Stimulated activated CD8-positive, alpha-beta memory T cell treated with anti-CD3 and anti-CD28 coated beads, Interleukin-12 subunit alpha, Interleukin-12 subunit beta, amount 100 ng/mL, for 4 hours (primary cell): ENCODE results near the gene SLC28A1.

Source experiments
- DNase-seq: peaks from one replicate; pipeline ENCODE4 v3.0.0-alpha.2; 2020; ENCODE audit warnings: low read depth

Gene SLC28A1

DNA sequence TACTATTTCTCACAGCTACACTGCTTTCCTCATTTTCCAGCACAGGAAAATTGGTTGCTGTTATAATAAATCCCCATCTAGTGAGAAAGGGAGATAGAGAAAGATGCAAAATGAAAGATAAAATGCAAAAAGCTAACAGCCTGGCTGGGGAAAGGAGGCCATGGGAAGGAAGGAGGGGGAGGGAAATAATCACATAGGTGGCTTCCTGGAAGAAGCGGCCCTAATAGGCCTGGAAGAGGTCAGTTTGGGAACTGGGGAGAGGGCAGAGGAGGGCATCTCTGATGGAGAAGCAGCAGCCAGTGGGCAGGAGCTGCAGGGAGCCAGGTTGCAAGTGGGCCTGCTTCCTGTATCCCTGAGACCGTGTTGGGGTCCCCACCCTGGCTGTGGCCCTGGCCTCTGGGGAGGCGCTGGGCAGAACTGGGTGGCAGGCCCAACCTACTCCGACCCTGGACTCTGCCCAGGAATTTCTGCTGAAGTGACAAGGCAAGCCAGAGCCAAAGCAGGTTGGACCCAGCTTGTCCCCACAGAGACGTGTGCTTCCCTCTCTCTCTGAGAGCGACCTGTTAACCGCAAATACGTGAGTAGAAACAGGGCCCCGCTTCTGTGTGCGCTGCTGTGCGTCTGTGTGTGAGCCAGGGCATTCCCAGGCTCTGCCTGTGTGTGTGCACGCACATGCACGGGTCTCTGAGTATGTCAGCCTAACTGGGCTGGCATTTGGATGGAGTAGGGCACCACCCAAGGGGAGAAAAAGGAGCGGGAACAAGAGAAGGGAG, 1.9 kb downstream of the SLC28A1 start:
- no peak for DNase-seq

DNA sequence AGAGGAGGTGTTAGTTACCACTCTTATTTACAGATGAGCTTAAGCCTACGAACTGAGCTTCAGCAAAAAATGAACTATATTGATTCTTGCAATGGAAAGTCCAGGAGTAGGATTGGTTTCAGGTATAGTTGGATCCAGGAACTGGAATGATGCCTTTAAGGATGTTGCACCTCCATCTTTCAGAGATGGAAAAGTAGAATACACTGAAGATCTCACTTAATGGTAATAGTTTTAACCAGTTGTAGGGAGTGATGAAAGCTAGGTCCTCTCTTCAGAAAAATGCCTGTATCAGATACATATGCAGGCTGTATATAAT, 2.5 kb downstream of the SLC28A1 start:
- no peak for DNase-seq

- no peak for DNase-seq
Observed at GRCh38 chr15:84887938-84888337, 3.5 kb downstream of the SLC28A1 start.

GRCh38 chr15:84888639-84889038, 4.2 kb downstream of the SLC28A1 start:
- DNase-seq, result no peak

GRCh38 chr15:84889313-84889990, 5.0 kb downstream of the SLC28A1 start:
- DNase-seq, result no peak

GRCh38 chr15:84889991-84890669, 5.7 kb downstream of the SLC28A1 start:
- no peak for DNase-seq

DNA sequence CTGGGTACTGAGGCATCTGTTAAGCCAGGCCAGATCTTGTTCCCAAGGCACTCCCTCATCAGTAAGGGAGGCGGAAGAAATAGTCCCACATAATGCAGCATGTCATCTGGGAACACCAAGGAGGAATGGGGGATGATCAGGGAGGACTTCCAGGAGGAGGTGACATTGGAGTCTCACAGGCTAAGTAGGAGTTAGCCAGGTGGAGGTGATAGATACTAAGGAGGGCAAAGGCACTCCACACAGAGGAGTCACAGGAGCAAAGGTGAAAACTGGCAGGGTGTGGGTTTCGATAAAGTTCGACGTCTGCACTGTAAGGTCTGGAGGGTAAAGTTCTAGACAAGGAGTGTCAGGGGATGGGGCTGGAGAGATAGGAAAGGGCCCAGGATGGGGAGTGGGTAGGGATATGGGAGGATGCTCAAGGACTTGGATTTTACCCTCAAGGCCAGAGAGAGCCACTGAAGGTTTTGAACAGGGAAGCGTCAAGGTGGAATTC, 6.3 kb downstream of the SLC28A1 start:
- no peak for DNase-seq

- DNase-seq, result no peak
Observed at GRCh38 chr15:84891339-84891738, 6.9 kb downstream of the SLC28A1 start.

DNA sequence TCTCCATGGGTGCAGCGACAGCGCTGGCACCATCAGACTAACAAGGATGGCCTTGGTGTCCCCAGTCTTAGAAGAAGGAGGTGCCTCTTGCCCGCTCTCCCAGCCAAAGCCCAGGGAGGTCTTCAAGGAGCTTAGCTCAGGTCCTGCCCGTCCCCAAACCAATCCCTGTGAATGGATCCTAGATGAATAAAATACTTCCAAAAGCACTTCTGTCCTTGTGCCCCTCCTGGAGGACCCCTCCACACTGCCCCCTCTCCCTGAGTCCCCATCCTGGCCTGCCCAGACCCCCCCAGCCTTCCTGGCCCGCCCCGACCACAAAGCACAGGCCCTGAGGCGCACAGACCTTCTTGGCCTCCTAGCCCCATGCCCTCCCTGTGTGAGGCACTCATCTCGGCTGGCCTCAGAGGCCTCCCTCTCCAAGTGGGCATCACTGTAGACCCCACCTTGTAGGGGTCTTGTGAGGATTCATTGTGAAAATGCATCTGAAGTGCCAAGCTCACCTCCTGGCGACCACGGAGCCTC, 8.4 kb downstream of the SLC28A1 start:
- no peak for DNase-seq

- DNase-seq, result no peak
Observed at GRCh38 chr15:84893607-84894006, 9.1 kb downstream of the SLC28A1 start.

DNA sequence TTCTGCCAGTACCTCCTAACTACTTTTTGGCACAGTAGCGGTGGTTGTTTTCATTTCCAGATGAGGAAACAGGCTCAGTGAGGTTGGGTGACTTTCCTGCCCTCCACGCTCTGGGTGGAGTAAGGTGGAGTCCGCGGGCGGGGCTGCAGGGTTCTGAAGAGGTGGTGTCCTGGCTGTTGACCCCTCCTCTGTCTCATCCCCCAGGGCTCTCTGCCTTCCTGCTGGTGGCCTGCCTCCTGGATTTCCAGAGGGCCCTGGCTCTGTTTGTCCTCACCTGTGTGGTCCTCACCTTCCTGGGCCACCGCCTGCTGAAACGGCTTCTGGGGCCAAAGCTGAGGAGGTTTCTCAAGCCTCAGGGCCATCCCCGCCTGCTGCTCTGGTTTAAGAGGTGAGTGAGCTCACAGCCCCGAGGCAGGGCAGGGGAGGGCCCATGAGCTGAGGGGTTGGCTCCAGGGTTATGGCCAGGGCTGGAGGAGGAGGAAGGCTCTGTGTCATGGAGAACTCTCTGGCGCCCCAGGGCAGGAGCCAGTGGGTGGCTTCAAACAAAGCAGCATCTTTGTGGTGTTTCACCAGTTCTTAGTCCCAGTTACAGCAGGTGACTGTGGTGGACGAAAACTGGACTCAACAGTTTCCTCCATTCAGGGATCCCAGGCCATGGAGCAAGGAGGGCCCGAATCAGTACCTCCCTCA, 10.4 kb downstream of the SLC28A1 start:
- DNase-seq, result no peak

- no peak for DNase-seq
Observed at GRCh38 chr15:84898761-84899160, 14.3 kb downstream of the SLC28A1 start.

DNA sequence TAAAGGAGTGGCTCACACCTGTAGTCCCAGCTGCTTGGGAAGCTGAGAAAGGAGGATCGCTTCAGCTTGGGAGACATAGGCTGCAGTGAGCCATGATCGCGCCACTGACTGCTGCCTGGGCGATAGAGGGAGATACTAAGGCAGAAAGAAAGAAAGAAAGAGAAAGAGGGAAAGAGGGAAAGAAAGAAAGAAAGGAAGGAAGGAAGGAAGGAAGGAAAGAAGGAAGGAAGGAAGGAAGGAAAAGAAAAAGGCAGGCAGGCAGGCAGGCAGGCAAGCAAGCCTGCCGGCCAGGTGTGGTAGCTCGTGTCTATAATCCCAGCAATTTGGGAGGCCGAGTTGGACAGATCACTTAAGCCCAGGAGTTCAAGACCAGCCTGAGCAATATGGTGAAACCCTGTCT, 15.3 kb downstream of the SLC28A1 start:
- no peak for DNase-seq

GRCh38 chr15:84901540-84901939, 17.1 kb downstream of the SLC28A1 start:
- no peak for DNase-seq

DNA sequence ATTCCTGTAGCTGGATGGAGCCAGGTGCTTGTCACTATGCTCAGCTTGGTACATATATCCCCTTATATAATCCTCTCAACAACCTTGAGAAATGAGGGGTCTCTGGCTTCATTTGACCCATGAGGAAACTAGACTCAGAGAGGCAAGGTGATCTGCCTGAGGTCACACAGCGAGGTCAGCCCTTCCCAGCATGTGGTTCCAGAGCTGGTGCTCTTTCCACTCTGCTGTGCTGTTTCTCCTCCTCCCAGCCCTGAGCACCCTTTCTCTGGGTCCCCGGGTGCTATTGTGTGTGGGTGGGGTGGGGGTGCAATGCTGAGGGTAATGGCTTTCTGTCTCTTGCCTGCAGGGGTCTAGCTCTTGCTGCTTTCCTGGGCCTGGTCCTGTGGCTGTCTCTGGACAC, 19.3 kb downstream of the SLC28A1 start:
- no peak for DNase-seq

GRCh38 chr15:84904419-84904818, 20.0 kb downstream of the SLC28A1 start:
- DNase-seq, result no peak

DNA sequence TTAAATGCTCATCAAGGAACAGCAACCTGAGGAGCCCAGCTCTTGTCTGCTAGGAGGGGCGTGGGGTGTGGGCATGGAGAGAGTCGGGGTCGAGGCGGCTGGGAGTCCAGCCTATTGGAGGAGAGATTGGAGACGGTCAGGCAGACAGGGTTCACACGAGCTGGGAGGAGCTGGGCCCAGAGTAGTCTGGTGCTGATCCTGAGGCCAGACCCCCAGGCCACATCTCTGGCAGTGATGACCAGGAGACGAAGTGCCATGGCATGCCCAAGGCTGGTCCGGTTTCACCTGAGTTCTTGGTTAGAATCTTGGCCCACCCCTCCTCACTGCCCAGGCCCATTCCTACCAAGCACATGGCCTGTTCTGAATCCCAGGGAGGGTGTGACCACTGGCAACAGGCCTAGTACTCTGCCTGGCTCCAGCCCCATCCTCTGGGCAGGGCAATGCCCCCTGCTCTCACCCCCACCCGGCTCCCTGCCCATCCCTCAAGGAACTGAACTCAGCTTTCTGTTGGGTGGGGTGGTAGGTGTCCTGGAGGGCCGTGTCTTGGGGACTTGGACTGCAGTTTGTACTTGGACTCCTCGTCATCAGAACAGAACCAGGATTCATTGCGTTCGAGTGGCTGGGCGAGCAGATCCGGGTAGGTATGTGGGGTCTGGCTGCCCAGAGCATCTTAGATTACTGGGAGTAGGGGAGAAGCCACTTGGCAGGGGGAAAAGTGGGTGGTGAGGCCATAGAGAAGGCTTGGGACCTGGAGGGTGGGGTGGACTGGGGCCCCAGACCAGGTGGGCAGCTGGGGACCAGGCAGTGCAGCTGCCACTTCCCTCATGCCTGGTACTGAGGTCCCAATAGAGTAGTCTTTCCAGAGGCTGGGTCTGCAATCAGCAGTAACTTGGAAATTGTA, 20.8 kb downstream of the SLC28A1 start:
- no peak for DNase-seq

GRCh38 chr15:84907731-84908130, 23.3 kb downstream of the SLC28A1 start:
- DNase-seq, result no peak

DNA sequence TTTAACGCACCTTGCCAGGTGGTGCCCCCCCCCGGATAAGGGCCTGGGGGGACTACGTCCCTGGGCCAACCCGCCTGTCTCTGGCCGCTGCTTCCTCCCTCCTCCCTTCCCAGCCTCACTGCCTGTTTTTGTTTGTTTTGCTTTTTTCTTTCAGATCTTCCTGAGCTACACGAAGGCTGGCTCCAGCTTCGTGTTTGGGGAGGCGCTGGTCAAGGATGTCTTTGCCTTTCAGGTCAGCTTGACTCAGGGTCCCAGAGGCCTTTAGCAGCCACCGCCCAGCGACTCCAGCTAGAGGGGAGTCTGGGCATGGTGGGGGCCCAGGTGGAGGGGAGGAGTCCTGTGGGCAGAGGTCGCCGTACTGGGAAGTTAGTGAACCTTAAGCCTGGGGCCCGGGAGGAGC, 24.1 kb downstream of the SLC28A1 start:
- DNase-seq, result no peak

GRCh38 chr15:84909029-84909428, 24.6 kb downstream of the SLC28A1 start:
- no peak for DNase-seq

- no peak for DNase-seq
Observed at GRCh38 chr15:84909782-84910181, 25.3 kb downstream of the SLC28A1 start.
